Sigmoid colon (tissue), 7 donors: ENCODE results near the gene CACNA2D3. TPM values are rescaled to one million over a fixed set of nuclear protein-coding genes. Genes with fewer than 3 reads are reported as not detected.

ENCODE experiments used
- DNase-seq: peaks from one replicate; pipeline ENCODE4 v3.0.0-alpha.2; 2019
- H3K27ac ChIP-seq, 4 donors: fragments of 200-600 bp; sonication (generic); one replicate each; pipeline ENCODE4 v1.5.1; 2016 to 2019; ENCODE audit warnings: mild to moderate bottlenecking in 1 of 4
- H3K27me3 ChIP-seq, 3 donors: fragments of 200-600 bp; sonication (generic); one replicate each; pipeline ENCODE4 v1.5.1; 2019; ENCODE audit warnings: mild to moderate bottlenecking in 1 of 3
- H3K36me3 ChIP-seq, 4 donors: fragments of 200-600 bp; sonication (generic); one replicate each; pipeline ENCODE4 v1.5.1; 2016 to 2019
- H3K4me1 ChIP-seq, 4 donors: fragments of 200-600 bp; sonication (generic); one replicate each; pipeline ENCODE4 v1.5.1; 2017 to 2019
- H3K4me3 ChIP-seq, 4 donors: fragments of 200-600 bp; sonication (generic); one replicate each; pipeline ENCODE4 v1.5.1; 2017 to 2019; ENCODE audit warnings: mild to moderate bottlenecking in 2 of 4, moderate library complexity in 1 of 4
- H3K9me3 ChIP-seq, 4 donors: fragments of 200-600 bp in 3 of 4; sonication (generic) in 3 of 4; one replicate each; pipeline versions ENCODE4 v1.5.1 to v1.6.1; 2013 to 2019
- CTCF ChIP-seq, 4 experiments: fragments of 450-650 bp in 3 of 4; fragments of 200-600 bp in 1 of 4; IDR thresholded peaks; one replicate each; pipeline ENCODE4 v1.5.1; 2016 to 2019; ENCODE audit warnings: antibody characterized with exemption in 4 of 4, mild to moderate bottlenecking in 3 of 4, moderate library complexity in 2 of 4
- EP300 ChIP-seq, 4 donors: sonication (generic); formaldehyde crosslinking; IDR thresholded peaks; one replicate each; pipeline ENCODE4 v1.6.1; 2017; ENCODE audit warnings: antibody characterized with exemption in 4 of 4
- POLR2A ChIP-seq, 2 donors: fragments of 450-650 bp; IDR thresholded peaks; one replicate each; pipeline ENCODE4 v1.6.1; 2016; ENCODE audit warnings: antibody characterized with exemption in 2 of 2, mild to moderate bottlenecking in 2 of 2, moderate library complexity in 2 of 2
- POLR2AphosphoS5 ChIP-seq, 4 donors: sonication (generic); formaldehyde crosslinking; IDR thresholded peaks; one replicate each; pipeline ENCODE4 v1.6.1; 2017; ENCODE audit warnings: antibody characterized with exemption in 4 of 4
- WGBS, 2 donors: extraction: QIAGEN DNeasy Blood & Tissue Kit; methylation state at CpG; one replicate each; pipeline ENCODE4 v1.1.7; 2013; 5-methylcytosine and 5-hydroxymethylcytosine counted together
- intact Hi-C: fragments of 100-400 bp; cut with DNase I; formaldehyde crosslinking; loops from one replicate; pipeline ENCODE4 v1.15.1; 2023
- polyA plus RNA-seq, 3 donors: library from polyadenylated mRNA; stranded (reverse); fragments of 200-250 nt; gene quantifications; one replicate each; pipeline ENCODE4 v1.2.3, GENCODE V29; 2013
- total RNA-seq, 4 donors: library from RNA; depleted of rRNA; stranded (reverse); fragments of >200 nt; gene quantifications; one replicate each; pipeline ENCODE4 v1.1.0, GENCODE V29; 2016
- donor health status: healthy with polysubstance abuse.
- donor health status: Bipolar disorder and iron deficiency.
- donor health status: healthy.

The CACNA2D3 gene
- total and polyA plus RNA-seq, 7 donors, result 0.32 to 10.2 (median 4.8) TPM; not detected in 1

- Histone ChIP-seq H3K27ac (no peak overlapping the region), H3K4me1 (peaks cover 0 to 4% (median 0%) of the 10 kb centered on the region in 4 donors), H3K36me3 (no peaks in the 10 kb centered on the region), H3K9me3 (no peaks in the 10 kb centered on the region), H3K27me3 (no peaks in the 10 kb centered on the region), H3K4me3 (no peak overlapping the region)
- no peak for DNase-seq
- WGBS, 2 donors, result 71 to 76% methylated on average over 5 of the region's 5 CpGs
- intact Hi-C loops, result no loop called here
- no peak for TF ChIP-seq POLR2A (IDR thresholded peaks at IDR 0.05)
- TF ChIP-seq POLR2AphosphoS5 (IDR thresholded peaks at IDR 0.05), result no peak
Observed at GRCh38 chr3:54202651-54203248, 80.4 kb downstream of the CACNA2D3 start.

GRCh38 chr3:54206874-54207273, 84.5 kb downstream of the CACNA2D3 start:
- Histone ChIP-seq H3K4me1 (peaks cover 0 to 17% (median 5%) of the 10 kb centered on the region in 4 donors), H3K27ac (no peak overlapping the region), H3K27me3 (no peaks in the 10 kb centered on the region), H3K9me3 (no peaks in the 10 kb centered on the region), H3K4me3 (no peak overlapping the region), H3K36me3 (no peaks in the 10 kb centered on the region)
- TF ChIP-seq POLR2A (IDR thresholded peaks at IDR 0.05) (no peak), CTCF (IDR thresholded peaks at IDR 0.05) (no peak), POLR2AphosphoS5 (IDR thresholded peaks at IDR 0.05) (no peak), EP300 (IDR thresholded peaks at IDR 0.05) (no peak)
- intact Hi-C loops, result no loop called here
- WGBS, 2 donors, result 92 to 96% methylated on average over 1 of the region's 1 CpG
- DNase-seq, result no peak

- WGBS, 2 donors, result 24 to 63% methylated on average over 1 of the region's 1 CpG
- intact Hi-C loops, result no loop called here
- H3K4me1 ChIP-seq, result peaks cover 0 to 33% (median 21%) of the 10 kb centered on the region in 4 donors
- no peak overlapping the region for H3K4me3 ChIP-seq
- DNase-seq, result no peak
- no peaks in the 10 kb centered on the region for H3K9me3 ChIP-seq
- H3K36me3 ChIP-seq, result no peaks in the 10 kb centered on the region
- H3K27ac ChIP-seq, result peak overlapping the region in 1 of 4 donors; percentile 45
- TF ChIP-seq EP300 (IDR thresholded peaks at IDR 0.05), result no peak
- no peak for TF ChIP-seq POLR2A (IDR thresholded peaks at IDR 0.05)
- TF ChIP-seq CTCF (IDR thresholded peaks at IDR 0.05), result no peak
- TF ChIP-seq POLR2AphosphoS5 (IDR thresholded peaks at IDR 0.05), result no peak
- H3K27me3 ChIP-seq, result no peaks in the 10 kb centered on the region
Observed at GRCh38 chr3:54211097-54211496, 88.7 kb downstream of the CACNA2D3 start.

- Histone ChIP-seq H3K27ac (no peak overlapping the region), H3K36me3 (no peaks in the 10 kb centered on the region), H3K4me1 (peaks cover 0 to 33% (median 21%) of the 10 kb centered on the region in 4 donors), H3K9me3 (no peaks in the 10 kb centered on the region), H3K4me3 (no peak overlapping the region), H3K27me3 (no peaks in the 10 kb centered on the region)
- TF ChIP-seq EP300 (IDR thresholded peaks at IDR 0.05), result no peak
- TF ChIP-seq POLR2A (IDR thresholded peaks at IDR 0.05), result no peak
- TF ChIP-seq CTCF (IDR thresholded peaks at IDR 0.05), result no peak
- no peak for TF ChIP-seq POLR2AphosphoS5 (IDR thresholded peaks at IDR 0.05)
- intact Hi-C loops, result no loop called here
- WGBS, 2 donors, result 98% methylated on average over 1 of the region's 1 CpG
- DNase-seq, result no peak
Observed at GRCh38 chr3:54212723-54213122, 90.4 kb downstream of the CACNA2D3 start.

GRCh38 chr3:54213907-54214306, 91.6 kb downstream of the CACNA2D3 start:
- intact Hi-C loops, result no loop called here
- 71 to 80% methylated on average over 2 of the region's 2 CpGs for WGBS, 2 donors
- H3K27me3 ChIP-seq, result no peaks in the 10 kb centered on the region
- H3K27ac ChIP-seq, result no peak overlapping the region
- peaks cover 0 to 1% (median 0%) of the 10 kb centered on the region in 4 donors for H3K9me3 ChIP-seq
- TF ChIP-seq EP300 (IDR thresholded peaks at IDR 0.05) (no peak), CTCF (IDR thresholded peaks at IDR 0.05) (no peak), POLR2A (IDR thresholded peaks at IDR 0.05) (no peak), POLR2AphosphoS5 (IDR thresholded peaks at IDR 0.05) (no peak)
- peaks cover 0 to 33% (median 21%) of the 10 kb centered on the region in 4 donors for H3K4me1 ChIP-seq
- no peaks in the 10 kb centered on the region for H3K36me3 ChIP-seq
- no peak overlapping the region for H3K4me3 ChIP-seq
- DNase-seq, result no peak
